Measurements from ENCODE around the gene FAM163B. TPM values are rescaled to one million over a fixed set of nuclear protein-coding genes. Genes with fewer than 3 reads are reported as not detected.

Gene FAM163B
- total RNA-seq, 1 donor from 2014 or later: not detected

DNA sequence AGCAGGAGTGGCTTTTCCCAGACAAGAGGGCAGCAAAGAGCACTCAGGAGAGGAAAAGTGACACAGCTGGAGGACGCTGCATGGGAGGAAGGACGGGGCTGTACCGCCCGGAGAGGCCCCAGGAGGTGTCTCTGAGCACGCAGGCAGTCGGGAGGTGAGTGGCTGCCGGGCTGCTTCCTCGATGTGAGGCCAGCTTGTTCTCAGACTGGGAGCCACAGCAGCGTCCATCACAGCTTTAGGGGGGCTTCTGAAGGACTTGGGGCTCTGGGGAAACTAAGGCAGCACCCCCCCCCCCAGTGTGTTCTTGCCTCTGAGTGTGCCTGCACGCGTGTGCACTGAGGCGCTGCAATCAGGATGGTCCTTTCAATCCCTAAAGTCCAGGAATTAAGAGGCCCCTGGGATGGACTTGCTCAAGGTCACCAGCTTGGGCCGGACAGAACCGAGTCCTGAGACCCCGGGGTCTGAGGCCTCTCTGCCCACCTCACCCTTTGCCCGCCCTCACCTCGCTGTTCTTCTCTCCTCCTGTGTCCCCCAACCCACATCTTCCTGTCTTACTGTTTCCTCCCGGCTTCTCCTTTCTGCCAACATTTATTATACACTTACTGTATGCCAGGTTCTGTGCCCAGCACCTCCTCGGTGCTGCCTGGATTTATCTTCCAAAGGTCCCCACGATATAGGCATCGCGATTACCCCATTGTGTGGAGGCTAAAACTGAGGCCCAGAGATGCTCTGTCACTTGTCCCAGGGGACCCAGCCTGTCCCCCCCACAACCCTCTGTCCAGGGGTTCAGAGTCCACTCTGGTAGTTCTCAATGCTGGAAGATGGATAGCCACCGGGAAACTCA, 32.9 kb downstream of the FAM163B start:
- TF ChIP-seq, protein P1, sequence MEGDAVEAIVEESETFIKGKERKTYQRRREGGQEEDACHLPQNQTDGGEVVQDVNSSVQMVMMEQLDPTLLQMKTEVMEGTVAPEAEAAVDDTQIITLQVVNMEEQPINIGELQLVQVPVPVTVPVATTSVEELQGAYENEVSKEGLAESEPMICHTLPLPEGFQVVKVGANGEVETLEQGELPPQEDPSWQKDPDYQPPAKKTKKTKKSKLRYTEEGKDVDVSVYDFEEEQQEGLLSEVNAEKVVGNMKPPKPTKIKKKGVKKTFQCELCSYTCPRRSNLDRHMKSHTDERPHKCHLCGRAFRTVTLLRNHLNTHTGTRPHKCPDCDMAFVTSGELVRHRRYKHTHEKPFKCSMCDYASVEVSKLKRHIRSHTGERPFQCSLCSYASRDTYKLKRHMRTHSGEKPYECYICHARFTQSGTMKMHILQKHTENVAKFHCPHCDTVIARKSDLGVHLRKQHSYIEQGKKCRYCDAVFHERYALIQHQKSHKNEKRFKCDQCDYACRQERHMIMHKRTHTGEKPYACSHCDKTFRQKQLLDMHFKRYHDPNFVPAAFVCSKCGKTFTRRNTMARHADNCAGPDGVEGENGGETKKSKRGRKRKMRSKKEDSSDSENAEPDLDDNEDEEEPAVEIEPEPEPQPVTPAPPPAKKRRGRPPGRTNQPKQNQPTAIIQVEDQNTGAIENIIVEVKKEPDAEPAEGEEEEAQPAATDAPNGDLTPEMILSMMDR (IDR thresholded peaks at IDR 0.05; ENCODE audit: unreplicated experiment): no peak
- H3K4me3 Mint-ChIP-seq (ENCODE audit: unreplicated experiment): no peak overlapping the region
- no peak for DNase-seq (ENCODE audit: low spot score)
- peaks cover 9% of the 10 kb centered on the region for H3K27me3 Mint-ChIP-seq (ENCODE audit: unreplicated experiment)
- no peaks in the 10 kb centered on the region for H3K9me3 Mint-ChIP-seq (ENCODE audit: unreplicated experiment)
- H3K27ac Mint-ChIP-seq (ENCODE audit: unreplicated experiment): no peak overlapping the region
- peaks cover 4% of the 10 kb centered on the region for H3K36me3 Mint-ChIP-seq (ENCODE audit: low read depth, unreplicated experiment)
- peaks cover 21% of the 10 kb centered on the region for H3K4me1 Mint-ChIP-seq (ENCODE audit: unreplicated experiment)

DNA sequence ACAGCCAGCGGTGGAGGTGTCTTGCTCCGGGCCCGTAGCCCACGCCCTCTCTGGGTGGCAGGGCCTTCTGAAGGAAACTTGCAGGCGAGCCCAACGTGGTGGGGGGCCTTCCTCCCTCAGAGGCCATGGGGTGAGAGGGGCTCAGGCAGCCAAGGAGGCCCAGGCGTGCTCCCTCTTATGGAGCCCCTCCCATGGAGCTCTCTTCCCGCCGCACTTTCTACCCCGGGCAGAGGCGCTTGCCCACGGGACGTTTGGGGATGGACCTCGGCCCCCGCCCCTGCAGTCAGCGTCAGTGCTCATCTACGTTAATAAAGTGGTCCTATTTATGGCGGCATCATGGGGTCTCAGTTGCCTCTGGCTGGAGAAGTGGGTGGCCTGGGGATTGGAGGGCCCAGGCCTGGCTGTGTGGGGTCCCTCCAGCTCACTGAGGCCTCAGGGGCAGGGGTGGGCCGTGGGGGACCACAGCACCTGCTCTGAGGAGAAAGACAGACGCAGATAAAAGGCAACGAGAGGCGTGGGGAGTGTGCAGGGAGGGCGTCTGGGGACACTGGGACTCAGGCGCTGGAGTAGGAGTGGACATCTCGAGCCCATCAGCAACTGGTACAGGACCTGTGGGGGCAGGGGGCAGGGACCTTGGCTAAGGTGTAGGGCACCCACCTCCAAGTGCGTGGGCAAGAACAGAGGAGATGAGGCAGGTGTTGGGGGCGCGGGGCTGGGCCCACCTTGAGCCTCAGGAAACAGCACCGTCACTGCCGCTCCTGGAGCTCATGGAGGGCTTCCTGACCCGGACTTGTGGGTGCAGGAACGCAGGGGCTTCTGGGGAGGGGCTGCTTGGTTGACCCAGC, 33.8 kb downstream of the FAM163B start:
- DNase-seq (ENCODE audit: low spot score): no peak
- TF ChIP-seq, protein P1 (IDR thresholded peaks at IDR 0.05; ENCODE audit: unreplicated experiment): no peak
- no peak overlapping the region for H3K27ac Mint-ChIP-seq (ENCODE audit: unreplicated experiment)
- H3K4me3 Mint-ChIP-seq (ENCODE audit: unreplicated experiment): no peak overlapping the region
- peaks cover 23% of the 10 kb centered on the region for H3K4me1 Mint-ChIP-seq (ENCODE audit: unreplicated experiment)
- peaks cover 1% of the 10 kb centered on the region for H3K36me3 Mint-ChIP-seq (ENCODE audit: low read depth, unreplicated experiment)
- H3K27me3 Mint-ChIP-seq (ENCODE audit: unreplicated experiment): peaks cover 12% of the 10 kb centered on the region
- no peaks in the 10 kb centered on the region for H3K9me3 Mint-ChIP-seq (ENCODE audit: unreplicated experiment)

DNA sequence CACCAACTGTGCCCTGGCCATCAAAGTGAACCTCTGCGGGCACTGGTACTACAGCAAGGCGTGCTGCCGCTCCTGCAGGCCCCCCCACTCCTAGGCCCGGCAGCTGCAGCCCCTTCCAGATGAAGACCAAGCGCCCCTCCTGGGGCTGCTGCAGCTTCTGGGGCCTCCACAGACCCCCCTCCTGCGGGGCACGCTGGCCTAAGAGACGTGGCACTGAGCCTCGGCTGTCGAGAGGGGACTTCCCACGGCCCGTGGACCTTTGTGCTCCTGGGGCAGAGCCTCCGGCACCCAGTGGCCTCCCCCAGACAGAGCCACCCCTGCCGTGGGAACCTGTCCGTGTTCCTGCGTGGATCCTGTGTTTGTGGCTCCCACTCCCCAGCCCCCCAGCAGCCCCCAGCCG, 34.4 kb downstream of the FAM163B start:
- no peak for DNase-seq (ENCODE audit: low spot score)
- Mint-ChIP-seq H3K4me1 (ENCODE audit: unreplicated experiment) (peaks cover 23% of the 10 kb centered on the region), H3K4me3 (ENCODE audit: unreplicated experiment) (no peak overlapping the region), H3K27me3 (ENCODE audit: unreplicated experiment) (peaks cover 12% of the 10 kb centered on the region), H3K9me3 (ENCODE audit: unreplicated experiment) (no peaks in the 10 kb centered on the region), H3K36me3 (ENCODE audit: low read depth, unreplicated experiment) (no peaks in the 10 kb centered on the region), H3K27ac (ENCODE audit: unreplicated experiment) (no peak overlapping the region)
- TF ChIP-seq, protein P1 (IDR thresholded peaks at IDR 0.05; ENCODE audit: unreplicated experiment): no peak

DNA sequence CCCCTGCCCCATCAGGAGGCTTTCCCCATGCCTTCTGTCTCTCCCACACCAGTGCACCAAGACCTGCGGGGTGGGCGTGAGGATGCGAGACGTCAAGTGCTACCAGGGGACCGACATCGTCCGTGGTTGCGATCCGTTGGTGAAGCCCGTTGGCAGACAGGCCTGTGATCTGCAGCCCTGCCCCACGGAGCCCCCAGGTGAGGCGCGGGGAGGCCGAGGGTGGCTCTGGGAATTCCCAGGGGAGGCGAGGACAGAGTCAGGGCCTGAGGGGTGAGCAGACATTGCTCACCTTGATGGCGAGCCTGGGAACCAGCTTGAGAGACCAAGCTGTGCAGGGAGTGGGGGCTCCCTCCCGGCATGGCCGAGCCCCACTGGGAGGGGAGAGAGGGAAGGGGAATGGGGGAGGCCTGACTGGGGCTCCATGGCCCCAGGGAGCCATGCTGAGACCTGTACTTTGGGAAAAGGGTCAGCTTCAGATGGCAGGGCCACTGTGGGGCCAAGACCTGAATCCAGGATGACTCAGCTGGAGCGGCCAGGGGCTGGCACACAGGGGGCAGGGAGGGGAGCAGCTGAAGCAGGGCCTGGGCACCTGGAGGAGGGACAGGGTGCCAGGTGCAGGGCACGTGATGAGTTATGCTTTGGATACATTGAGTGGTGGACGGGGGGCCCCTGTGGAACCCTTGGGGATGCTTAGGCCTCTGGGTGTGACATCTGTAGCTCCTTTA, 35.2 kb downstream of the FAM163B start:
- Mint-ChIP-seq H3K4me1 (ENCODE audit: unreplicated experiment) (peaks cover 23% of the 10 kb centered on the region), H3K9me3 (ENCODE audit: unreplicated experiment) (no peaks in the 10 kb centered on the region), H3K36me3 (ENCODE audit: low read depth, unreplicated experiment) (no peaks in the 10 kb centered on the region), H3K4me3 (ENCODE audit: unreplicated experiment) (no peak overlapping the region), H3K27me3 (ENCODE audit: unreplicated experiment) (peaks cover 12% of the 10 kb centered on the region), H3K27ac (ENCODE audit: unreplicated experiment) (no peak overlapping the region)
- TF ChIP-seq, protein P1 (IDR thresholded peaks at IDR 0.05; ENCODE audit: unreplicated experiment): no peak
- no peak for DNase-seq (ENCODE audit: low spot score)

Data from endothelial cell (in vitro differentiated cells).